GOT3 (cell line): ENCODE results near the gene TOR1A.
"Not testable (repeated sequence)": the region's sequence is repeated elsewhere in the genome, so short reads cannot be mapped to it uniquely, and the experiment has no call there.

Experiments used
- DNase-seq: peaks from one replicate; lab custom pipeline; 2025; ENCODE audit warnings: mixed read lengths; lab: John Stamatoyannopoulos, UW

Gene TOR1A

GRCh38 chr9:129822898-129823541 lies 916 bp downstream of the TOR1A start:
- DNase-seq: no peak

DNA sequence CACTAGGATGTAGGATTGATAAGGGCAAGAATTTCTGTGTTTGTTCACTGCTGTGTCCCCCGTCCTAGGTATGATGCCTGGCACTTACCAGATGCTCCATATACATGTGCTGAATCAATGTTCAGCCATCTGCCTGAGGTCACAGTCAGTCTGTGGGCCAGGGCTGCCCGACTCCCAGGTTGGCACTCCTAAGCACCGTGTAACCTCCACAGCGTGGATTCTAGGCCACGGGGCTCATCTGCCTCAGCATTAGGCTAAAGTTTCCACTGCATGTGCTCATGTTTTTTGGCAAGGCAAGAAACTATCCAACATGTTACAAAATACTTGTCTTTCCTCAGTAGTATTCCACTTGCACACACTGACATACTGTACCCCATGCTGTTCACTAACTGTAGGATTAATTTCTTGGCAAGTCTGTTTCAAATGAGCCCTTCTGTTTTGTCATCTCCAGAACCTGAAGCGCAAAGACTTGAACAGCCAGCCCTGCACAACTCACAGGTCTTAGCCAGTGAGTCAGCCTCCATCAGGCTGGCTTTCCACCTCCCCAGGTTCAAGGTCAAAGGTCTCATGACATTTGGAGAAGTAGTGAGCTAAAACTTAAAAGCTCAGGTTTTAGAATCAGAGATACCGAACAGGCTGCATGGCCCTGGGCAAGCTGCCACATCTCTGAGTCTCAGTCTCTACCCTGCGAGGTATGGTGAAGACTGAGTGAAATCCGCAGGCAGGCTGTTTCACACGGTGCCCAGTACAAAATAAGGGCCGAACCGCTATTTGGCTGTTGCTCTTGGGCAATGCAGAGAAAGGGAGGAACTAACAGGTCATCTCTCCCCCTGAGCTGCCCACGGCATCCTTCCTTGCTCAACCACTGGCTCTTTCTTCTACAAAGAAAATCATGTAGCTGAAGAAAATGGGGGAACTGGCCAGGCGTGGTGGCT lies 7.2 kb downstream of the TOR1A start:
- DNase-seq: no peak

DNA sequence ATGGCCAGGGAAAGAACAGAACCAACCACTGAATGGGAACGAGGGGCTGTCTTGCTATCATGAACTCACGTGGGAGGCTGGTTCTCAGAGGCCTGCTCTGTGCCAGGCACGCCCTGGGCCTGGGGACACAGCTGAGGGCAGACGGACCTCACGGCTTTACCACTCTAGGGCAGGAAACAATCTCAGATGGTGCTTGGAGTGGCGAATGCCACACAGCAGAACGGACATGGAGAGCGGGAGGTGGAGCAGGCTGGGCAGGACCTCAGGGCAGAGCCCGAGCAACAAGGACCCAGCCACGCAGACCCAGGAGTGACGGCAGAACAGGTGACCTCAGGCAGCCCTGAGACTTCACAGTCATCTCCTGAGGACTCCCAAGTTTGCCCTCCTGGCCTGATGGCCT lies 8.7 kb downstream of the TOR1A start:
- no peak for DNase-seq

DNA sequence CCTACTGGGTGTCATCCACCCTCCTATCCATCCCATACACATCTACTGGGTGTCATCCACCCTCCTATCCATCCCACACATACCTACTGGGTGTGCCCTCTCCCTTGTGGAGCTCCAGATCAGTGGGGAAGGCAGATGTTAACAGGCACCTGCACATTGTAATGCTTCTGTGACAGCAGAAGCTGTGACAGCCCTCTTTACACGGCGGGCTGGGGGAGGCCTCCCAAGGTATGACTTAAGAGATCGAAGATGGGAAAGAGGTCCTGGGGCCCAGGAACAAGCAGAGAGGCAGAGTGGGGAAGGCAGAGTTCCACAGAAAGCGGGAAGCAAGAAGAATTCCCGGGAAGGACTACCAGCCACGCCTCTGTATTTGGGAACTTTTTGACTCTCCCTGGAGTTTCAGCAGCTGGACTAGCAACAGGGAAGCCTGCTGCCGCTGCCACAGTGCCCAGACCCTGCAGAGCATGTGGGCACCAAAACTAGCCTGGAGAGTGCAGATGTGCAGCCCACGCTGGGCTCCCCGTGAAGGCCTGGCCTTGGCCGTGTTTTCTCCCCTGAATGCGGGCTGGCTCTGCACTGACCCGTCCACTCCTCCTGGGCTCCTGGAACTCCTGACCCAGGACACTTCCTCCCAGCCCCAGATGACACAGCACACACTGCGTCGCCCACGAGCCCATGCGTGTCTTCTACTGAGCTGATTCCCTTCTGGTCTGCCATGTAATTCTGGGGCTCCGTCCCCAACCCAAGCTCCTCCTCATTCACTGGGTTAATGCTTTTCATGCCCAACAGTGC lies 9.3 kb downstream of the TOR1A start:
- no peak for DNase-seq

- no peak for DNase-seq
These were observed 10.3 kb downstream of the TOR1A start for GRCh38 chr9:129813661-129814060.

GRCh38 chr9:129812385-129812784 lies 11.6 kb downstream of the TOR1A start:
- DNase-seq: no peak

GRCh38 chr9:129811967-129812363 lies 12.0 kb downstream of the TOR1A start:
- DNase-seq: no peak

DNA sequence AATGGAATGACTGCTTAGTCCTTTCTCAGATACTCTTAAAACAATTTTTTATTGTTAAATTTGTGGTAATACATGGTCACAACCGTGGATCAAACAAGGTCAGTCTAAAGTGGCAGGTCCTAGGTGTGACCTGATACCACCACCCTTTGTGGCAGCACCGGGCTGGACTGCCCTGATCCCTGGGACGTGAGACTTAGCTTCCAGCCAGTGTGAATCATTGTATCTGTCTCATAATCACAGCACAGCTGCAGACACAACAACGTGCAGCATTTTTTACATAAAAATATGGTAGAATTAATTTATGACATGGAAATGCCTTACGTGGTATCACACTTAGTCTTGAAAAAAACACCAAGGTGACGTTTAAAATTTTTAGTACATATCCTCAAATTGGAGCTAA lies 13.1 kb downstream of the TOR1A start:
- no peak for DNase-seq

- no peak for DNase-seq
These were observed 13.8 kb downstream of the TOR1A start for GRCh38 chr9:129810116-129810515.

- no peak for DNase-seq
These were observed 14.6 kb downstream of the TOR1A start for GRCh38 chr9:129809346-129809745.

GRCh38 chr9:129806061-129806460 lies 17.9 kb downstream of the TOR1A start:
- DNase-seq: no peak

- DNase-seq: no peak
These were observed 20.3 kb downstream of the TOR1A start for GRCh38 chr9:129803676-129804060.

DNA sequence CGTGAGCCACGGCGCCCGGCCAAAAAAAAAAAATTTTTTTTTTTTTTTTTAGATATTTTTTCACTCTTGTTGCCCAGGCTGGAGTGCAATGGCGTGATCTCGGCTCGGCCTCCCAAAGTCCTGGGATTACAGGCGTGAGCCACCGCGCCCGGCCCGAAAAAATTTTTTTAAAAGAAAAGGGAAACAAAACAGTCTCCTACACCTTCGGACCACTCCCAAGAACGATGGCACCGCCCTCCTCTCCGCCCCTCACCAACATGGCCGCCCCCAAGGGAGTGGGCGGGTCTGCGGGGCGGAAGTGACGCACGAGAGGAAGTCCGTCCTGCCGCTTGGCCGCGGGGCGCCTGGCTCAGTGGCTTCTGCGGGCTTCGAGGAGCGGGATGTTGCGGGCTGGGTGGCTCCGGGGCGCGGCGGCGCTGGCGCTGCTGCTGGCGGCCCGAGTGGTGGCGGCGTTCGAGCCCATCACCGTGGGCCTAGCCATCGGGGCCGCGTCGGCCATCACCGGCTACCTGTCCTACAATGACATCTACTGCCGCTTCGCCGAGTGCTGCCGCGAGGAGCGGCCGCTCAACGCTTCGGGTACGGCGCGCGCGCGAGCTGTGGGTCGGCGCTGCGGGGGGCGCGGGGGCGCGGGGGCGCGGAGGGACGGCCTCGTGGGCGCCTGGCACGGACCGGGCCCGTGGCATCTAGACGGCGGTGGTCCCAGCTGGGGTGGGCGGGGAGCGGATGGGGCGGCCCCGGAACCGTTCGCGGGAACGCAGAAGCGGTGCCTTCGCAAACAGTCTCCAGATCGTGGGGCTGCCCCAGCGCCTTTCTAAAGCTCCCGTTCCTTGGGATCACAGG lies 20.9 kb downstream of the TOR1A start, which contains the start of gene TOR1B:
Gene TOR1B, plus strand, starts transcription at position 352 of the 843 bp plus-strand sequence. Its CDS starts 29 bp downstream, at position 381.
- peak; percentile 46 for DNase-seq

GRCh38 chr9:129801504-129801903 lies 22.4 kb downstream of the TOR1A start:
- DNase-seq: no peak

DNA sequence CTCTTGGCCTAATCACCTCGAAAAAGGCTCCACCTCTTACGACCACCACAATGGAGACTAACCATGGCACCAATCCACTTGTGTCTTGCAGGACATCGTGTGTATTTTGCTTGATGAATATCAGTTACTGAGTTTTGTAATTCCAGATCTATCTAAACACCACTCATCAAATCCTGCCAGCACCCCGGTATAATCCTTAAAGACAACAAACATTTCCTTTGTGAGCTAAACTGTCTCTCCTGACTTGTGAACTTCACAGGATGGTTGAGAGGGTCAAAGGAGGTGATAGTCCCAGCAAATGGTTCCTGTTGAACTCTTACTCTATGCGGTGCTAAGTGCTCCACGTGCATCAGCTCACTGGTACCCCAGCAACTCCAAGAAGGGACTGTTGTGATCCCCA lies 25.0 kb downstream of the TOR1A start:
- no peak for DNase-seq

DNA sequence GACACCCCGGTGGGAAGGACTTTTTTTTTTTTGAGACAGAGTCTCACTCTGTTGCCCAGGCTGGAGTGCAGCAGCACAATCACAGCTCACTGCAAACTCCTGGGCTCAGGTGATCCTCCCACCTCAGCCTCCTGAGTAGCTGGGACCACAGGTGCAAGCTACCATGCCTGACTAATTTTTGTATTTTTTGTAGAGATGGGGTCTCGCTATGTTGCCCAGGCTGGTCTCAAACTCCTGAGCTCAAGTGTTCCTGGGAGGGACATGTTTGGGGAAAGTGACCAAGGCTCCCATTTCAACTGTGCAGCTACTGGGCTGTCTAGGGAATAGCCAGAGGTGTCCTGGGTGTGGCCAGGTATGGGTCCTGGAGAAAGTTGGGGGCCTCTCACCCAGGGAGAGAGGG lies 27.9 kb downstream of the TOR1A start:
- not testable (repeated sequence) for DNase-seq

DNA sequence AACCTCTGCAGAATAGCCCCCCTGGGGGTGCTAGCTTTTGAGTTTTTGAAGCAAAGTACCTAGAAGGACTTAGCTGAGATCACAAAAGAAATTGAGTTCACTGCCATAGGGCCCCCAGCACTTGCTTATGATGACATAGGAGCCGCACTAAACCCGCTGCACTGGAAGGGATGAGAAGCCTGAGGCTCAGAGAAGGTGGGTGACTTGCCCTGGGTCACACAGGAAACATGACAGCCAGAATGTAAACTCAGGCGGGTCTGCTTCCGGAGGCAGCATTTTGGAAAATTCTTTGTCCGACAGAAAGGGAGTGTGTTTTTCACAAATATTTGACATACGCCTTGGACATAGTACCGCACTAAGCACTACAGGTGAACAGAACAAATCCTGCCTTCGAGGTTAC lies 29.4 kb downstream of the TOR1A start:
- DNase-seq: no peak

DNA sequence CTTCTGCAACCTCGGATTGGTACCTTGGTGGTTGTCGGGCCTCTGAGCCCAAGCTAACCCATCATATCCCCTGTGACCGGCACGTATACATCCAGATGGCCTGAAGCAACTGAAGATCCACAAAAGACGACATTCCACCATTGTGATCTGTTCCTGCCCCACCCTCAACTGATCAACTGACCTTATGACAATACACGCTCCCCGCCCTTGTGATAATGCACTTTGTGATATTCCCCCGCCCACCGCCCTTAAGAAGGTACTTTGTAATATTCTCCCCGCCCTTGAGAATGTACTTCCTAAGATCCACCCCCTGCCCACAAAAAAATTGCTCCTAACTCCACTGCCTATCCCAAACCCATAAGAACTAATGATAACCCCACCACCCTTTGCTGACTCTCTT lies 37.5 kb downstream of the TOR1A start:
- no peak for DNase-seq

- DNase-seq: no peak
These were observed 38.1 kb downstream of the TOR1A start for GRCh38 chr9:129785866-129786265.

GRCh38 chr9:129784970-129785369 lies 39.0 kb downstream of the TOR1A start:
- not testable (repeated sequence) for DNase-seq
